Measurements from ENCODE around the gene TMIGD1.
A peak's percentile ranks its signal among the peaks of the same experiment; 100 is the strongest.
"Not testable (repeated sequence)": the region's sequence is repeated elsewhere in the genome, so short reads cannot be mapped to it uniquely, and the experiment has no call there.

Gene TMIGD1

DNA sequence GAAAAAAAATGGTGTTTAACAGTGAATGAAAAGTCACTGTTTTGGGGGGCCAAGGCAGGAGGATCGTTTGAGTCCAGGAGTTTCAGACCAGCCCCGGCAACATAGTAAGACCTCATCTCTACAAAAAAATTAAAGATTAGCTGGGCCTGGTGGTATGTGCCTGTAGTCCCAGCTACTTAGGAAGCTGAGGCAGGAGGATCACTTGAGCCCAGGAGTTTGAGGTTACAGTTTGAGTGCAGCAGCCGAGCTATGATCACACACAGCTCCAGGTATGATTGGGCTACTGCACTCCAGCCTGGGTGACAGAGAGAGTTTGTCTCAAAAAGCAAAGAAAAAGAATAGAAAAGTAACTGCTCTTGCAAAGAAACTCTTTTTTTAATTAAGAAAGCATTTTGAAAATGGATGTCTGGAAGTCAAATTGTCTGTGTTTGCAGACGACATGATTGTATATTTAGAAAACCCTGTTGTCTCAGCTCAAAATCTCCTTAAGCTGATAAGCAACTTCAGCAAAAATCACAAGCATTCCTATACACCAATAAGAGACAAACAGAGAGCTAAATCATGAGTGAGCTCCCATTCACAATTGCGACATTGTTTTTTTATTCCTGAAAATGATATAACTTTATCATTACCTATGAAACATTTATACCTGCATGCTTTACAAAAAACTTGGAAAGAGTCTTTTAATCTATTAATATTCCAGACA is 24.4 kb upstream of the TMIGD1 start:
- no peak for DNase-seq (ENCODE audit: low spot score)

DNA sequence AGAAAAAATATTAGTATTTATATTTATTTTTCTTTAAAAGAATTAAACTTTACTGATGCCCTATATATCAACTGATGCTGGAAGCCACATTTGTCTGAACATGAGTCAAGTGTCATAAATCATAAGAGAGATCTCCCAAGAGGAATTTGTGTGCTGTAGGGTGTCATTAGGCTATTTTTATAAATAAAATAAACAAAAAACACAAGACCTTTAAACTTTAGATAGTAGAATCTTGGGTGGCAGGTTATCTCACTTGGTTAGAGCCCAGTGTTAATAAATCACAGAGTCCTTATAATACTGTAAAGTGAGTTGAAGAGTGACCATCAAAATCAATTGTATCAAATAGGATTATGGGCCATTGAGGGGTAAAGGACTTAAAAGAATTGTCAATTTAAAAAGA is 23.6 kb upstream of the TMIGD1 start:
- no peak for DNase-seq (ENCODE audit: low spot score)

DNA sequence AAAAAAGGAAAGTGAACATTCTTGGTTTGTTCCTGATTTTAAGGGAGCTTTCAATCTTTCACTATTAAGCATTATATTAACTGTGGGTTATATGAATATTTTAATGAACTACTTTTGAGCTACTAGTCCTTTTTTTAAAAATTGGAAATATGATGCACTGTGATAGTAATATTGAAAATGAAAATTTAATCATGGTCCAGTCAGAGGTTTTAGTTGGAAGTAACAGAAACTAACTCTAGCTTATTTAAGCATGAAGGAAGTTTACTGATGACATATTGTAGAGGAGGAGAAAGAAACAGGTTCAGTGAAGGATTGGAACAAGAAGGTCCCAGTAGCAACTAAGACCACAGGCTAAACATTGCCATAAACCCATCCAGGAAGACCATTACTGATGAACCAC is 20.8 kb upstream of the TMIGD1 start:
- no peak for DNase-seq (ENCODE audit: low spot score)

DNA sequence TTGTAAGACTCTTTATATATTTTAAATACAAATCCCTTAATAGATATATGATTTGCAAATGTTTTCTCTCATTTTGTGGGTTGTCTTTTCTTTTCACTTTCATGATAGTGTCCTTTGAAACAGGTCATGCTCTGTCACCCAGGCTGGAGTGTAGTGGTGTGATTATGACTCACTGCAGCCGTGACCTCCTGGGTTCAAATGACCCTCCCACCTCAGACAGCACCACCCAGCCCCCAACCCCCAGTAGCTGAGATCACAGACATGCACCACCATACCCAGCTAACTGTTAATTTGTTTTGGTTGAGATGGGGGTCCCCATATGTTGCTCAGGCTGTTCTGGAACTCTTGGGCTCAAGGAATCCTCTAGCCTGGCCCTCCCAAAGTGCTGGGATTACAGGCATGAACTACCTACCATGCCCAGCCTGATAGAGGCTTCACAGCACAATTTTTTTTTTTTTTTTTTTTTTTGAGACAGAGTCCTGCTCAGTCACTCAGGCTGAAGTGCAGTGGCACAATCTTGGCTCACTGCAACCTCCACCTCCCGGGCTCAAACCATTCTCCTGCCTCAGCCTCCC is 18.5 kb upstream of the TMIGD1 start:
- DNase-seq (ENCODE audit: low spot score), result no peak

DNA sequence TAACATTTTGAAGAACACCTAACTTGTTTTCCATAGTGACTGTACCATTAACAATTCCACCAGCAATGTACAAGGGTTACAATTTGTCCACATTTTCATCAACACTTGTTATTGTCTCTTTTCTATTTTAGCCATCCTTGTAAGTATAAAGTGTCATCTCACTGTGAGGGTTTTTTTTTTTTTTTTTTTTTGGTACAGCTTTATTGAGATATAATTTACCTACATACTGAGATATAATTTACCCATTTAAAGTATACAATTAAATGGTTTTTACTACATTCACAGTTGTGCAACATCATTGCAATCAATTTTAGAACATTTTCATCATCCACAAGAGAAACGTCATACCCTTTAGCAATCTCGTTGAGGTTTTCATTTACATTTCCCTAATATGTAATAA is 17.9 kb upstream of the TMIGD1 start:
- DNase-seq (ENCODE audit: low spot score), result no peak

DNA sequence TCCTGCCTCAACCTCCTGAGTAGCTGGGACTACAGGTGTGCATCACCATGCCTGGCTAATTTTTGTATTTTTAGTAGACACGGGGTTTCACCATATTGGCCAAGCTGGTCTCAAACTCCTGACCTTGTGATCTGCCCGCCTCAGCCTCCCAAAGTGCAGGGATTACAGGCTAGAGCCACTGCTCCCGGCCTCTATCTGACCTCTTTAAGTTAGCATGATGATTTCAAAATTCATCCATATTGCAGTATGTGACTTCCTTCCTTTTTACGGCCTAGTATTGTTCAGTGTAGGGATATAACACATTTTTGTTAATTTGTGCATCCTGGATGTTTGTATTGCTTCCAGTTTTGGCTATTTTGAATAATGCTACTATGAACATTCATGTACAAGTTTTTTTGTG is 17.4 kb upstream of the TMIGD1 start:
- DNase-seq (ENCODE audit: low spot score), result not testable (repeated sequence)

DNA sequence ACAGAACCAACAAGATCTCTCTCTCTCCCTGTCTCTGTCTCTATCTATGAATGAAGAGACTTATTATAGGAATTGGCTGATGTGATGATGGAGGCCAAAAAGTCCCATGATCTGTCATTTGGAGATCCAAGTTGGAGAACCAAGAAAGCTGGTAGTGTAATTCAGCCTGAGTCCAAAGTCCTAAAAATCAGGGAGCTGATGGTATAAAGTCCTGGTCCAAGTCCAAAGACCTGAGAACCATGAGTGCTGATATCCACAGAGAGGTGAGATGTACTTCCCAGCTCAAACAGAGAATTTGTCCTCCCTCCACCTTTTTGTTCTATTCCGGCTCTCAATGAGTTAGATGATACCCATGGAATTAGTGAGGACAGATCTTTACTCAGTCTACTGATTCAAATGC is 15.4 kb upstream of the TMIGD1 start:
- no peak for DNase-seq (ENCODE audit: low spot score)

DNA sequence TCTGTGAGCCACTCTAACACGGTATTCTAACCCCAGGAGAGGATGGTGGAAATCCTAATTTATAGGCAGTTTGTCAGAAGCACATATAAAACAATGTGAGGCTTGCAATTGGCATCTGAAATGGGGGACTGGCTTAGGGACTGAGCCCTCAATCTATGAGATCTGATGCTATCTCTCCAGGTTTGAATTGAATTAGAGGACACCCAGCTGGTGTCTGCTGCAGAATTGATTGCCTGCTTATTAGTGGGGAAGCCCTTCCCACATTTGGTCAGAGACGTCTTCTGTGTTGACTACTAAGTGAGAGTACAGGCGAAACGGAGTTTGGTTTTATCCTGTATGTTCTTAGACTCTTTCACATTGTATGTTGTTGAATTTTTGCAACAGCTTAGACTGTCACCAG is 13.6 kb upstream of the TMIGD1 start:
- DNase-seq (ENCODE audit: low spot score), result no peak

DNA sequence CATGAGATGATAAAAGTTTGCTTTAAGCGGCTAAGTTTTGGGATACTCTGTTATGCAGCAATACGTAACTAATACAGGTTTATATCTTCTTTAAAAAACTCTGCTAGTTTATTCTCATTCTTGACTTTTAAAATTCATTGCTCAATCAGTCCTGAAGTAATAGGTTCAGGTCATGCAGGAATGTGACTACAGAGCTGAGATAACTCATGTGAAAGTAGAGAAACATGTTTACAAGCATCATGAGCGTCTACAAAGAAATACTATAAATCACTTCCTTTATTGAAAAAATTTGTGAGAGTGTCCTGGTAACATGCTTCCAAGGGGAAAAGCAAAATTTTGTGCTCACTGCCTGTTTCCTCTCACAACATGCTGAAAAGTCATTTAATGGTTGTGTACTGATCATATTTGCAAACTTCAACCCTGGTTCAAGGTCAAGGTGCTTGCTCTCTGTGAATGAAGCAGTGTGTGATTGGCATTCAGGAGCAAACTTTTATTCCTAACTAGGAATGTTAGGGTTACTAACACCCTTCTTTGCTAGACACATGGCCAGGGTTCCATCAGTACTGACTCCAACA is 12.5 kb upstream of the TMIGD1 start:
- no peak for DNase-seq (ENCODE audit: low spot score)

DNA sequence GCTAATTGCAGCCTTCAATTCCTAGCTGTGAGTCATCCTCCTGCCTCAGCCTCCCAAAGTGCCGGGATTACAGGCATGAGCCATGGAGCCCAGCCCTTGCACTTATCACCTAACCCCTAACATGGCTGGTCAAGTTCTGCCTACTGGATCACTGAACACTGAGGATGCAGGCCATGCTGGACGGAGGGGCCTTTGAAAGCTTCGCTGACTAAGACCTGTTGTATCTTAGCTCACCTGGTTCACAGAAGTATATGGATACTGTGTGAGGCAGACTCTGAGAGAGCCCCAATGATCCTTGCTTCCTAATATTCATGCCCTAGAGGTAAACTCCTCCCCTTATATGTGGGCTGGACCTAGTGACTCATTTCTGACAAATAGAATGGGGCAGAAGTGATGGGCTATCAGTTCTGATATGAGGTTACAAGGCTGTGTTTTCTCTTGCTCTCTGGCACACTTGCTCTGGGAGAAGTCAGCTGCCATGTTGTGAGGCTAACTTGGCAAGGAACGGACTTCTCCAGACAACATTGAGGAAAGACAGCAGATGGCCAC is 11.7 kb upstream of the TMIGD1 start:
- DNase-seq (ENCODE audit: low spot score), result no peak

DNA sequence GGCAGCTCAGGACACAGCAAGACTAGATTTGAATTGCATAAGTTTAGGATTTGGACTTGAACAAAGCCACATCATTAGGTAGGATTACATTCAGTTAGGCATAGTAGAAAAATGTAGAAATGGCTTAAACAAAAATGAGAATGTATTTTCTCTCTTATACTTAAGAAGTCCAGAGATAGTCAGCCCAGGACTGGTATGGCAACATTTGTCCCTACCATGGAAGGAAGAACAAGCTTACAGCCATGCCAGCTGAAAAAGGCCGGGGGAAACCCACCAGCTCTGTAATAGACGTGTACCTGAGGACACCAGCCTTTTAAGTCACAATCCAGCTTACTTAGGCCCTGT is 11.2 kb upstream of the TMIGD1 start:
- no peak for DNase-seq (ENCODE audit: low spot score)

DNA sequence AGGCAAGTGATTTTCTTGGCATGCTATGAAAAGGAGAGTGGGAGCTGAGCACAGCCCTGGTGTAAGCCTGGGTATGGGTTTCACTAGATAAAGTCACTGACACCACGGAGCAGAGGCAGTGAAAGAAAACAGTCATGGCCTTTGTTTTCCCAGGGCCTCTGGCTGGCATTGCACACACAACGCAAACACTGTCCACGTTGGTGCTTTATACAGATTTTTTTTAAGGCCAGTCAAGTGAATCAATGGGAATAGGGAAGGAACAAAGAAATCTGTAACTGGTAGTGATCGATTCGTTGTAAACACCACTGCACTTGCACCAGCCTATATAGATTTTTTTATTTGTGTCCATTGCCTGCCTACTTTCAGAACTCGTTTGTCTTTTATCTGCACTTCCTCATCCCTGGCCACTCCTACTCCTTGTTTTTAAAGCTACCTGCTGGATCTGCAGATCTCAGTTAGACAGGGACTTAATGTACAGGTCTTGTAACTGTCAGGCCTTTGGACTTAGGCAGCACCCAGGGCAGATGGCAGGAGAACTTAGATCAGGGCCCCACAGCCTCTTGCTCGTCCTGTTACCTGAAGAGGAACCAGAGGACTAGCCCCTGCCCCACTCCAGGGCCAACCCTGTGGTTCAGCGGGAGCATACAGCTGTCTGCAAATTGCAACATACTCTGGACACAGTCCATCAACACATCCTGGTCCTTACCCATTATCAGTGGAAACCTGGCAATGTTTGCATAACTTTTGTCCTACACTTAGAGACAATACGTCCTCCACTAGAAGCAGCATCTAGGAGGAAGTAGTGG is 10.6 kb upstream of the TMIGD1 start:
- peak; percentile 39 for DNase-seq (ENCODE audit: low spot score)

DNA sequence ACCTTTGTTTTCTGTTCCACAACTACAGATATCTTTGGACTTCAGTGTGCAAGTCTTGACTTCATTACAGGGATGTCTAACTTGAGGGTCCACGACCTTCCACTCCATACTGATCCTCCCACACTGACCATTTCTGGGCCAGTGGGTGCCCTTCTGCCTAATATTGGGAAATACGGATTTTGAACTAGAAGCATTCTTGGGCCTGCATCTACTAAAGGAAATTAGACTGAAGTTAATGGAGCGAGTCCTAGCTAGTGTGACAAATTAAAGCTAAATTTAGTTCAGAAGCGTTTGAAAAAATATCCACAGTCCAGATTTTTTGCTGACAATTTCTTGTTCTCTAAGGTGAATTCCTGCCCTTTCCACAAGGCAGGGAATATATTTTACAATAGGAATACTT is 9.9 kb upstream of the TMIGD1 start:
- no peak for DNase-seq (ENCODE audit: low spot score)

DNA sequence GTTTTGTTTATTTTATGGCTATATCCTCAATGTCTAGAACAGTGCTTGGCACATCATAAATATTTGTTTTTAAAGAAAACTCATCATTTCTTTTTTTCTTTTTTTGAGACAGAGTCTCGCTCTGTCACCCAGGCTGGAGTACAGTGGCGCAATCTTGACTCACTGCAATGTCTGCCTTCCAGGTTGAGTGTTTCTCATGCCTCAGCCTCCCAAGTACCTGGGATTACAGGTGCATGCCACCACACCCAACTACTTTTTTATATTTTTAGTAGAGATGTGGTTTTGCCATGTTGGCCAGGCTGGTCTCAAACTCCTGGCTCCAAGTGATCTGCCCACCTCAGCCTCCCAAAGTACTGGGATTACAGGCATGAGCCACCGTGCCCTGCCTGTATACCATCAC is 9.4 kb upstream of the TMIGD1 start:
- not testable (repeated sequence) for DNase-seq (ENCODE audit: low spot score)

DNA sequence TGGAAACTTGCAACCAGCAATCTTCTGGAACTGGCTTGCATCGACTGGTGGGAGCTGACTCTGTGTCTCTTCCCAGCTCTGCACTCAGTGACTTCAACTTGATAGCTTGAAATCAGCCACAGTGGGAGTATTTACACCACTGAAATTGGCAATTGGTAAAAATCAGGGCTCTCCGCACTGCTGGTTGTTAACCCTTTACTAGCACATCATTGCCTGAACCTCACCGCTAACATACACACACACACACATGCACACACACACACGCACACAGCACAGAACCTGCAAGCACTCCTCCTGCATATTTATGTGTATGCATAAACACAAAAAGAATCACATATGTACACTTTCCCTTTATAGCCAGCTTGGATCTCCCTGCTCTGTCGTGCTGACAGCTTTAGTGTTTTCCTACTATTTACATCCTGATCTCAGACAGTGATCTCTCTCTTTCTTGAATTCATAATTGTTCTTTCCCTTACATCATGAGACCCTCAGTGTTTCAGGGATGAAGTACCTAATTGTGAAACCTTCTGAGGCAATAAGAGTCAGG is 7.9 kb upstream of the TMIGD1 start:
- DNase-seq (ENCODE audit: low spot score), result no peak

DNA sequence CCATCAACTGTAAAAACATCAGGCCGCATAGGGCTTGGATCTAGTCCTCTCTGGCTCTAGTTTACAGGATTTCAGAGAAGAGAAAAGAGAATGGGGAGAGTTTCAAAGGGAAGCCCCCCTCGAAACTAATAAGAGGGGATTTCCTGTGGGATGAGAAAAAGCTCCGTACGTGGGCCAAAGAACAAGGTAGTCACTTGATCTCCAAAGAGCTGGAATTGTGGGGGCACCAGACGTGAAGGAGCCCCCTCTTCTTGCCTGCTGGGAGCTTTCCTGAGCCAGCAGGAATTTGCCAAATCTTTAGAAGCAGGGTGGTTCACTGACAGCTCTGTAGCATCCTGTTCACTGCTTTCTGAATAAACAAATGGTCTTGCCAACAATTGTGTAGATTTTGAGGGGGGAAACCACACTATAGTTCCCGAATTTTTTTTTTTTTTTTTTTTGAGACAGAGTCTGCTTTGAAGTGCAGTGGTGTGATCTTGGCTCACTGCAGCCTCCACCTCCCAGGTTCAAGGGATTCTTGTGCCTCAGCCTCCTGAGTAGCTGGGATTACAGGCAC is 7.0 kb upstream of the TMIGD1 start:
- DNase-seq (ENCODE audit: low spot score), result no peak

DNA sequence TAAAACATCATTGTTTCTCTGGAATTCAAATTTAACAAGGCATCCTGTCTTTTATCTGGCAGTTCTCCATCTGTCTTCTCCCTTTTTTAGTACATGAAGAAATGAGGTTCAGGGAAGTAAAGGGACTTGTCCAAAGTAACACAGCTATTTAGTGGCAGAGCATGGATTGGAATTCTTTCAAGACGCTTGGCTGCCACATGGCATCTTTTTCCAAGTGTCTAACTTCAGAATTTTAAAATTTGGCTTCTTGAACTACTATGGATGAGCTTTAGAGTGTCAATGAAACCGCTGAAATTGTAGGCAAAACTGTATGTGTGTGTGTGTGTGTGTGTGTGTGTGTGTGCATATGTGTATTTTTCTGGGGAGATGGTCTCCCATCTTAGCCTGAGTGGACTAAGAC is 5.2 kb upstream of the TMIGD1 start:
- no peak for DNase-seq (ENCODE audit: low spot score)

DNA sequence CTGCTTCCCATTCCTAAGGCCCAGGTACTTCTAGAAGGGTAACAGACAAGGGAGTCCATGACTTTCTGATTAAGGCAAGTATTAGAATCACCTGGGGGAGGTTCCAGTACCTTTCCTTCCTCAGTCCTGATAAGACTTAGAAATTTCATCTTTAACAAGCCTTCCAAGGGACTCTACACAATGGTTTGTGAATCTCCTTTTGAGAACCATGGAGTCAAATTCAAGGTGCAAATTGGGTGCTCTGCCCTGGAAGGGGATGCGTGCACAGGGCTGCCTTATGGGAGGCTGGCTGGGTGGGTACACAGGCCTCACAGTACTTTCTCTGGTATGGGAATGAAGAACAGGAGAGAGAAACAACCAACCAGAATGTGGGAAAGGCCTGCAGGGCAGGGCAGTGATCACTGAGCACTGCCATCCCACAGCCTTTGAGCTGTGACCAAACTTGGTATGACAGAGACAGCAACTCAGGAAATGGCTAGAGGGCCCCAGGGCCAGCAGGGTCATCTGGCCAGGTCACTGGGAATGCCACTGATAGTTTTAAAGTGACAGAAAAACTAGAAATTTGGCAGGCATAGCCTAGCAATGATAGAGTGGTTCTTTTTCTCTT is 3.6 kb upstream of the TMIGD1 start:
- DNase-seq (ENCODE audit: low spot score), result no peak

DNA sequence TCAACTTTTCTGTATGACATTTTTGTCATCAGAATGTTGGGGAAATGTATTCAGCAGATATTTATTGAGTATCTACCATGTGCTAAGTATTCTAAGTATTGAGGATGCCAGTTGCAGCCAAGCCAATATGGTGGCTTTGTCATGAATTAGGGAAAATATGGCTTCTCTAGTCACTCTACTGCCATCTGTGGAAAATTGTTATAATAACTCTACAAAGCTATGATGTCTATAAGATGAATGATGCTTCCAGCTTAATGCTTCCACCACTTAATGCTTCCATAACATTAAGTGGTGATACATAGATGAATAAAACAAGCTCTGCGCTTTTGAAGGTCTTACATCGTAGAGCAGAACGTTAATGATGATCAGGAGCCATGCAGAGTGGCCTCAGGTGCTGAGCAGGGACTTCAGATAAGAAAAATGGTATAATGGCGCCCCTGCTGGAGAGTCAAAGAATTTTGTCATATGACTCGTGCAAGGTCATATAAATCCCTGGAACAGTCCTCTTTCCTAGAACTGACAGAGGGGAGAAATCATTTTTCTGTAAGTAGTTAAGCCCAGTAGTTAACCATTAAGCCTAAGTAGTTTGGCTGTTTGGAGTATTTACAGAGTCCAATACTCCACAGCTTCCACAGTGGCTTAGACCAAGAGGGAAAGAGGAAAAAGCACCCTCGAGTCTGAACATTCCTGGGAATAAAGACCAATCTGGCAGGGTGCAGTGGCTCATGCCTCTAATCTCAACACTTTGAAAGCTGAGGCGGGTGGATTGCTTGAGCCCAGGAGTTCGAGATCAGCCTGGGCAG is 2.7 kb upstream of the TMIGD1 start:
- peak; percentile 33 for DNase-seq (ENCODE audit: low spot score)

DNA sequence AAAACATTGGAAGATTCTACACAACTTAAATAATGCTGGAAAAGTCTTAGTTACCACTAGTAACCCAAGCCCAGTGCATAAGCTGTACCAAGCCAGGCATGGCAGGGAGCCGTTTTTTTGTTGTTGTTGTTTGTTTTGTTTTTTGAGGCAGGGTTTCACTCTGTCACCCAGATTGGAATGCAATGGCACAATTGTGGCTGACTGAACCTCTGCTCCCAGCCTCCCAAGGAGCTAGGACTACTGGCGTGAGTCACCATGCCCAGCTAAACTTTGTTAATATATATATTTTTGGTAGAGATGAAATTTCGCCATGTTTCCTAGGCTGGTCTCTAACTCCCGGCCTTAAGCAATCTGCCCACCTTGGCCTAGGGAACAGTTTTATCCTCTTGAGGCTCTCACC is 564 bp upstream of the TMIGD1 start:
- no peak for DNase-seq (ENCODE audit: low spot score)

DNA sequence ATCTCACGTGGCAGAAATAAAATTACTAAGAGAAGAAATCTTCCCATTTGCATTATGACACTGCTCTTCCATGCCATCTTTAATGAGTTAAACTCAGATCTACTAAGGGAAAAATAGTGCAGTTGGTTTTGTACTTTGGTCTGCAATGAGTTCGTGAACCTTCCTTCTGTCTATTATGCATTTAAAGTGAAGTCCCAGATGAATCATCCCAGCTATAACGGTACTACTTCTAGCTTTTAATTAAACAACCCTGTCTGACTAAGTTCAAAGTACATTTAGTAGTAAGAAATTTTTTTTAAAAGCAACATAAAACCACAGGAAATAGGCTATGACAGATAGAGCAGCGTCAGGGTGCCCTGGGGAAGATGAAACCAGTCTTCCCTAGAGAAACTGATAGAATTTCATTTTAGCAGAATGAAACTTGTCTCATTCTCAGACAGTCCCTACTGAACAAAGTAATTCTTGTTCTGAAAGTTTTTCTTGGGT is 1.8 kb downstream of the TMIGD1 start:
- DNase-seq (ENCODE audit: low spot score), result no peak
